ENCODE measurements around the gene ALKBH7. TPM values are rescaled to one million over a fixed set of nuclear protein-coding genes. Genes with fewer than 3 reads are reported as not detected.

The ALKBH7 gene
- total and polyA plus RNA-seq, 2 of the 13 experiments (the other 11 are each of a cell fraction or from before 2014, with no cell fraction given): 29.6 to 45.9 TPM

GRCh38 chr19:6393074-6393982 is 20.7 kb downstream of the ALKBH7 start, which contains the start of gene GTF2F1 (continued):
- TF ChIP-seq LRRFIP1 (CRISPR knock-in tag; conservative IDR thresholded peaks at IDR 0.05) (no peak), MYNN (CRISPR knock-in tag; IDR thresholded peaks at IDR 0.05; ENCODE audit: low read depth) (no peak), MAX (IDR thresholded peaks at IDR 0.05) (peak; percentile 59; the same call in 1 of the 2 replicates), ZNF160 (CRISPR knock-in tag; IDR thresholded peaks at IDR 0.05) (peak; percentile 78; the same call in 1 of the 2 replicates), ZNF503 (CRISPR knock-in tag; IDR thresholded peaks at IDR 0.05) (no peak; the same call in 1 of the 2 replicates), SCMH1 (CRISPR knock-in tag; IDR thresholded peaks at IDR 0.05; ENCODE audit: borderline replicate concordance) (no peak), STAG1 (CRISPR knock-in tag; IDR thresholded peaks at IDR 0.05) (0 out of 2 replicates have a peak, but pooled peaks have one; percentile 20), CTCF (CRISPR knock-in tag; IDR thresholded peaks at IDR 0.05) (peak; percentile 54), THAP9 (CRISPR knock-in tag; IDR thresholded peaks at IDR 0.05; ENCODE audit: borderline replicate concordance) (peak; percentile 68; the same call in 1 of the 2 replicates), ZNF34 (CRISPR knock-in tag; IDR thresholded peaks at IDR 0.05; ENCODE audit: borderline replicate concordance) (no peak), TOPORS (CRISPR knock-in tag; IDR thresholded peaks at IDR 0.05) (no peak), ETV5 (CRISPR knock-in tag; IDR thresholded peaks at IDR 0.05; ENCODE audit: borderline replicate concordance) (peak; percentile 58), LBX2 (CRISPR knock-in tag; IDR thresholded peaks at IDR 0.05; ENCODE audit: borderline replicate concordance) (no peak), POLR2AphosphoS2 (IDR thresholded peaks at IDR 0.05; ENCODE audit: low read depth, low read length) (no peak)
